GM19395 (cell line): ENCODE data around the gene KRTCAP2.
"Not testable (repeated sequence)": the region's sequence is repeated elsewhere in the genome, so short reads cannot be mapped to it uniquely, and the experiment has no call there.

Experiments
- ATAC-seq: cut with Tn5 transposase; IDR thresholded peaks from one replicate; pipeline ENCODE4 v1.9.1; 2021; ENCODE audit warnings: mild to moderate bottlenecking, moderate library complexity; ENCODE audit not compliant: unreplicated experiment

KRTCAP2 gene

GRCh38 chr1:155170806-155171205 lies 2.3 kb downstream of the KRTCAP2 start:
- no peak for ATAC-seq

GRCh38 chr1:155170101-155170785 lies 2.9 kb downstream of the KRTCAP2 start:
- ATAC-seq = no peak

GRCh38 chr1:155169541-155169940 lies 3.6 kb downstream of the KRTCAP2 start:
- no peak for ATAC-seq

GRCh38 chr1:155168456-155169210 lies 4.5 kb downstream of the KRTCAP2 start:
- ATAC-seq = no peak

- ATAC-seq = not testable (repeated sequence)
These were observed 5.0 kb downstream of the KRTCAP2 start for GRCh38 chr1:155168105-155168445.

GRCh38 chr1:155167166-155168104 lies 5.7 kb downstream of the KRTCAP2 start:
- ATAC-seq = no peak

- no peak for ATAC-seq
These were observed 6.5 kb downstream of the KRTCAP2 start for GRCh38 chr1:155166471-155167165.

GRCh38 chr1:155166051-155166470 lies 7.0 kb downstream of the KRTCAP2 start:
- no peak for ATAC-seq

- not testable (repeated sequence) for ATAC-seq
These were observed 8.5 kb downstream of the KRTCAP2 start for GRCh38 chr1:155164625-155165024.

- ATAC-seq = not testable (repeated sequence)
These were observed 9.3 kb downstream of the KRTCAP2 start for GRCh38 chr1:155163785-155164184.

GRCh38 chr1:155162631-155163030 lies 10.5 kb downstream of the KRTCAP2 start:
- ATAC-seq = not testable (repeated sequence)

- ATAC-seq = no peak
These were observed 13.0 kb downstream of the KRTCAP2 start for GRCh38 chr1:155160128-155160527.

- no peak for ATAC-seq
These were observed 14.1 kb downstream of the KRTCAP2 start for GRCh38 chr1:155158991-155159390.

GRCh38 chr1:155155996-155156643 lies 17.0 kb downstream of the KRTCAP2 start:
- not testable (repeated sequence) for ATAC-seq

- ATAC-seq = no peak
These were observed 27.6 kb downstream of the KRTCAP2 start for GRCh38 chr1:155145491-155145890.

GRCh38 chr1:155141749-155142148 lies 31.4 kb downstream of the KRTCAP2 start:
- no peak for ATAC-seq

GRCh38 chr1:155140630-155140953 lies 32.5 kb downstream of the KRTCAP2 start:
- ATAC-seq = no peak

GRCh38 chr1:155139895-155140629 lies 33.0 kb downstream of the KRTCAP2 start, which contains the start of gene DPM3:
TSS of gene DPM3 (minus strand) at chr1:155140531. CDS start at chr1:155140240, 291 bp downstream.
- ATAC-seq = peak; percentile 61

GRCh38 chr1:155137154-155137949 lies 35.8 kb downstream of the KRTCAP2 start:
- ATAC-seq = no peak
